CD4-positive, alpha-beta T cell treated with Interleukin-17A for 1 hour (primary cell): ENCODE results near the gene RELL1.

Experiments
- DNase-seq: peaks from one replicate; pipeline ENCODE4 v3.0.0-alpha.2; 2020

The RELL1 gene, protein sequence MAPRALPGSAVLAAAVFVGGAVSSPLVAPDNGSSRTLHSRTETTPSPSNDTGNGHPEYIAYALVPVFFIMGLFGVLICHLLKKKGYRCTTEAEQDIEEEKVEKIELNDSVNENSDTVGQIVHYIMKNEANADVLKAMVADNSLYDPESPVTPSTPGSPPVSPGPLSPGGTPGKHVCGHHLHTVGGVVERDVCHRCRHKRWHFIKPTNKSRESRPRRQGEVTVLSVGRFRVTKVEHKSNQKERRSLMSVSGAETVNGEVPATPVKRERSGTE

DNA sequence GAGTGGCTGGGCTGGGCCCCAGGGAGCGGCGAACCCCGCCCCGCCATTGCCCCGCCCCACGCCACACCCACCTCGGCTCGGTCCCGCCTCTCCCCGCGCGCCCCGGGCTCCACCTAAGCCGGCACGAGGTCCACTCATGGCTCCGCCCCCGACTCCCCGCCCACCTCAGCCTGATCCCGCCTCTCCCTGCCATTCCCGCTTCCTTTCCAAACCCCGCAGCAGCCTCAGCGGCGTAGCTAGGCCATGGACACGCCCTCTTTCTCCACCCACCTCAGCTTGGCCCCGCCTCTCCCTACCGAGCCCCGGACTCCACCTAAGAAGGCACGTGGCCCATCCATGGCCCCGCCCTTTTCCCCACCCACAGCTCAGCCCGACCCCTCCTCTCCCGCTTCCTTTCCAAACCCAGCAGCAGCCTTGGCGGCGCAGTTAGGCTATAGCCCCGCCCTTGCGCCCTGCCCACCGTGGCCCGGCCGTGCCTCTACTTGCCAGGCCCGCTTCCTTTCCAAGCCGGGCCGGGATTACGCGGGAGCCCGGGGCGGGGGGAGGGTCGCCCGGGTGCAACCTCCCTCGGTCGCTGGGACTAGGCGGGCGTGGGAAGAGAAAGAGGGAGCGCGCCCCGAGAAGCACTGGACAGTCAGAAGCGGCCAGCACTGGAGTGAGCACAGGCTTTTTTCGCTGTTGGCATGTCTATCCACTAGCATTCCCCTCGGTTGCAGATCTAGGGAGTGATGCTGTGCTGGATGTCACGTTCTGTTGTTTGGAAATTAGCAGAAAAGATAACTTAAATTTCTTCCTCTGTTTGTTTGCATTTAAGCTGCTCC, at the start of gene RELL1:
Gene RELL1 (minus strand): TSS at position 4 of the 821 bp plus-strand sequence. CDS start 89 bp downstream, outside the sequence.
- DNase-seq: peak; percentile 99

DNA sequence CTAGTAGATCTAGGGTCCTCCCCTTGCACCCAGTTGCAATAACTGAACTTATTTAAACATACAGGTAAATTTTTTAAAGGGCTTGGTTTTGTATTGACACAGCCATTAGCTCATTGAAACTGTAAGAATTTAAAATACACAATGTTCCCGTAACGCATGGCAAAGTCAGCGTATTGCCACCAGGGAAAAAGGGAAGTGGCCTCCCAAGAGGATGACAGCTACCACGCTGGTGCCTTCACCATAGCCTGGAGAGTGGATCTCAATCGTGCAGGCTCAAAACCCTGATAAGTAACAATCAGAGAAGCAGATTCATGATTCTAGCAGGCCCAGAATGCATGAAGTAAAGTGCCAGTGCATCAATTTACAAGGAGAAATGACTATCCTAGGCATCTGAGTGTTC, 49.4 kb upstream of the RELL1 start:
- no peak for DNase-seq

DNA sequence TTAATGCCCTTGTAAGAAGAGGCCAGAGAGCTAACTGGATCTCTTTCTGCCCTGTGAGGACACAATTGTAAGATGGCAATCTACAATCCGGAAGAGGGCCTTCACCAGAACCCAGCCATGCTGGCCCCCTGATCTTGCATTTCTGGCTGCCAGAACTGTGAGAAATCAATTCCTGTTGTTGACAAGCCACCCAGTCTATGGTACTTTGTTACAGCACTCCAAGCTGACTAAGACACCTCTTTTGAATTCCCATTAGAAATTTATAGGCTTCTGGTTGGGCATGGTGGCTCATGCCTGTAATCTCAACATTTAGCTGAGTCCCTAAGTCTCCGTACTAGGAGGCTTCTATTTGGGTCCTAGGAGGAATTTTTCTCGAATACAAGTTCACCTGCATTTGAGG, 48.8 kb upstream of the RELL1 start:
- DNase-seq: no peak

DNA sequence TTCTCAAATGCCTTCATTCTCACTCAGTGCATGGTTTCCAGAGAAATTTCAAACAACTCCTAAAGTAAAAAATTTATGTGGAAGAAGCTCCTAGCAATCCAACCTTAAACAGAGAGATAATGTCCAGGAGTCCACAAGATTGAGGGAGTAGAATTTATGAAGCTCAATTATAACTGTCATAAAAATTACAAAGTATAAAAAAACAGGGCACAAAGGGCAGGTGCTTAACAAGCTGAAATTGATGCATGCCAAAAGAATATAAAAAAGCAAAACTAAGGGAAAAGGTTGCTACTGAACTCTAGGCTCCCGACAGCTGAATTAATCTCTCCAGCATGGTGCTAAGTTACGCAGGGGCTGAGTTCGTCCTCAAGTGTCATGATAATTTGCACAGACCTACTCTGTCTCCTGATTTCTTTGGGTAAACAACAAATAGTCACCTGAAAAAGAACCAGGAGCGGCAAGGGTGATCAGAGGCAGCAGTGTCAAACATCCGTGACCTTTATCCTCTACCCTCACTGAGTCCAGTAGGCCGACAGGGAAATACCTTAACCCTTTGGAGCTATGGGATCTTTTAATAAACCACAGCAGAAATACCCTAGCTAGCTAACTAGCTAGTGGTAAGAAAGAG, 47.2 kb upstream of the RELL1 start:
- no peak for DNase-seq

DNA sequence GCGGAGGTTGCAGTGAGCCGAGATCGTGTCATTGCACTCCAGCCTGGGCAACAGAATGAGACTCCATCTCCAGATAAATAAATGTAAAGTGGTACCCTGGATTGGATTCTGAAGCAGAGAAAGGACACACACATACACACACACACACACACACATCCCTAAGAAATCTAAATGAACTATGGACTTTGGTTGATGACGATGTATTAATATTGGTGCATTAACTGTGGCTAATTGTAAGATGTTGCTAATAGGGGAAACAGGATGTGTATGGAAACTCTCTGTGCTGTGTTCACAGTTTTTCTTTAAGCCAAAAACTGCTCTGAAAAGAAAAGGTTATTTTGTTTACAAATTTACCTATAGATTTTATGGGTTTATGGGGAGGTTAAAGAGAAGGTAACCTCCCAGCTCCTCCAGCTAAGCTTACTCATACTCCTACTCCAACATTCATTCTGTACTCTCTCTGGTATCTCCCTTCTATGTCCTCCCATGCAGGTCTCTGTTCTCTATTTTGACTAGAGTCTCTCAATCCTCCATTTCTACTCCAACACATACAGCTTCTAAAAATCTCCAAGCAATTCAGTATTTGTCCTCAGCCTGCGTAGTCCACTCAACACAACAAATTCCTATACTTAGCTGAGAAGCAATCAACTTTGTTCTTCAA, 46.5 kb upstream of the RELL1 start:
- no peak for DNase-seq

DNA sequence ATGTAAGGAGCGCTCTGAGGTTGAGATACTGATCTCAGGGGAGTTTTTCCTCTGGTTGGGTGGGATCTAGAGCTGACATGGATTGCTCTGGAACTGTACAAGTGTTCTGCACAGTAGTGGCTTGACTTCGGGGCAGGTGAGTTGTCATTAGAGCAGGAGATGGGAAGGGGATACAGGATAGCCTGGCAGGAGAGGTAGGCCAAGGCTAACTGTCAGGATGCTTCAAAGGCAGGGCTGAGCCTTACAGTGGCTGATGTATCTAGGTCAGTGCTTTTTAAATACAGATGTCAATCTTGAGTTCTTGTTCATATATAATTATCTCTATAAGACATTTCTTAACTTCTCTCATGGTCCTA, 43.5 kb upstream of the RELL1 start:
- DNase-seq: no peak

DNA sequence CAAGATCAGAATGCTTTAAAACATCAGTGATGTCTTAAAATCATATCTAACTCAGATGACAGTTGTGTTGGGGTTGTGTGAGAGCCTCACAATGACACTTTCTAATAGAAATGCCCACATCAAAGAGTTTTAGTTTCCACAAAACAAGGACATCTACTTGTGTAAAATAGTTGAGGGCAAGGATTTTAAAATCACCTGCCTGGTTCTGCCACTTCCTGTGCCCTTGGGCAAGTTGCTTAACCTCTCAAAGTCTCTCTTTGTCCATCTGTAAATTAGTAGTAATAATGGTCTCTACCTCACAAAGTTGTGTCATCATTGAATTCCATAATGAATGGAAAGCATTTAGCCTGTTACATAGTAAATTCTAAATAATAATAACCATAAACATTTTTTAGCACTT, 41.9 kb upstream of the RELL1 start:
- DNase-seq: no peak

DNA sequence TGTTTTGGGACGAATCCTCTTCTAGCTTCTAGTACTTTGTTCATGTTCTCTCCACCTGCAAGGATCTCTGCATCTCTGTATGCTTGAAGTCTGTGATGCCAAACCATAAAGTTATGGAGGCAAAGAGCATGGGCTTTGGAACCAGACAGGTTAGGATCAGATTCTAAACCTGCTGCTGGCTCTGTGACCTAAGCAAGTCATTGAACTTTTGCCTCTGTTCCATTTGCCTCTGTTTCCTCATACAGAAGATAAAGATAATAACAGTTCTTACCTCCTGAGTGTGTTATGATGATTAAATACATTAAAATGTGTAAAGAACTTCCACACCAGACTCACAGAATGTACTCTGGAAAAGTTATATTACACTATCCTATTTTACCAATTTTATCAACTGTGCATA, 41.5 kb upstream of the RELL1 start:
- DNase-seq: no peak

DNA sequence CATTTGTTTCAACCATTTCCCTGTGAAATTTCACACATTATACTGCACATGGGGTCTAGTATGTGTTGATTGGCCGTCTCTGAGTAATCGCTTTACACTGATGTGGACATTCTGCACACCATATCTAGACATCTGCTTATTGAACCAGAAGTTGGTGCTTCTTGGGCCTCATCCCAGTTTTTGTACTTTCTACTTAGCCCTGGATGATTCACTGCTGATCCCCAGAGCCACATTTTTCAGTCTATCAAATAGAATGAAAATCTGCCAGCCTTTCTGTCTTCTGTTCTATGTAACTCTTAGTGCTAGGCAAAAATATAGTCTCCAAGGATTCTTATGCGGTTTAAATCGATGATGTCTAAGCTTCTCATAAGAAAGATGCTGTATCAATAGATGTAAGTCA, 40.5 kb upstream of the RELL1 start:
- no peak for DNase-seq

DNA sequence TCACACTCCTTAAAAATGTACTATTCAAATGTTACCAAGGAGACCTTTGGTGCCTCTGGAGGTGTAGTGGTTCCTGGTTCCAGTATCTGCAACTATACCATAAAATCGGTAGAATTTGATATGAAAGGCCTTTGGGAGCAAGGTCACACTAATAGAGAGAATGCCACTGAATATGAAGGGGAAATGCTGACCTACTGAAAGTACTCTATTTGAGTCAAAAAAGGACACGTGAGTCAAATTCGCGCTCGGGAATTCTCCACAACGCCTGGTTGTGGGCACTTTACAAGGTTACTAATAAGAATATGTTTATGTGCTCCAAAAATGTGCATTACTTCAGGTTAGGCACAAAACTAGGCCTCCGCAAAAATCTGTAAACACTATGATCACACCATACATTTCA, 39.5 kb upstream of the RELL1 start:
- DNase-seq: no peak

DNA sequence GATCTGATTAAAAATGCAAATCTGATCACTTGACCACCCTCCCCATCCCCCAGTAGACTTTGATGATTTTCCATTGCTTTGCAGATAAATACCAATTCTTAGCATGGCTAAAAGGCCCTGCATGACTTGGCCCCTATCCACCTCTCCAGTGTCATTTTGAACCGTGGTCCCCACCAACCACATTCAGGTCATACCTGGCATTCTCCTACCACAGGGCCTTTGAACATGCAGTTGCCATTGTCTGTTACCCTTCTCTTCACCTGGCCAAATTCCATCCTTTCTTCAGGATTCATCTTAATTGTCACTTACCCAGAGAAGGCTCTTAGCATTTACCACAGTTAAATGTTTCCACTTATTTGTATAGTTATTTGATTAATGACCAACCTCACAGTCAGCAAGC, 36.9 kb upstream of the RELL1 start:
- no peak for DNase-seq

DNA sequence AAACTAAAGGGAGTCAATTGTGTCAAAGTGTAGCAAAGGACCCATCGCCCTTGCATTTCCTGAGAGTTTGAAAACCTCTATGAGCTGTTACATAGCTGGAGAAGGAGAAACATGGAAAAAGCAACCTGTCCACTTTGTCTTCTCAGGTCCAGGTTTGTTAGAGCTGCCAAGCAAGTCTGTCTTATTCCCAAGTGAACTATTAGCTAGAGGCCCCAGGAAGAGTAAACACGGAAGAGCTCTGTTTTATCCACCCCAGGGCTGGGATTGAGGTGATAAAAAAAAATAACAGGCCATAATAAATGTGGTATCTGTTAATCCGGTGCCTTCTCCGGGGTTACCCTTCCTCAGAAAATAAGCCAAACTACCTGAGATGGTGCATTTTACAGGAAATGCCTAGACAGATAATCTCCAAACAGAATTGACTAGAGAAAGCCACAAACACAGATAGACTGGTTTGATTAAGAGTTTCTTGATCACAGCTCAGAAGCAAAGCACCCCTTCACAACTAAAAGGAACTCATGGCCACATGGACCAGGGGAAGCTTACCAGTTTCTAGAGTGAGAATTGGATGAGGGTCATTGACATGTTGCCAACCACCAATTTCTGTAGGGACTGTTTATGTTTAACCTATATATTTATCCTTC, 35.9 kb upstream of the RELL1 start:
- peak; percentile 12 for DNase-seq

DNA sequence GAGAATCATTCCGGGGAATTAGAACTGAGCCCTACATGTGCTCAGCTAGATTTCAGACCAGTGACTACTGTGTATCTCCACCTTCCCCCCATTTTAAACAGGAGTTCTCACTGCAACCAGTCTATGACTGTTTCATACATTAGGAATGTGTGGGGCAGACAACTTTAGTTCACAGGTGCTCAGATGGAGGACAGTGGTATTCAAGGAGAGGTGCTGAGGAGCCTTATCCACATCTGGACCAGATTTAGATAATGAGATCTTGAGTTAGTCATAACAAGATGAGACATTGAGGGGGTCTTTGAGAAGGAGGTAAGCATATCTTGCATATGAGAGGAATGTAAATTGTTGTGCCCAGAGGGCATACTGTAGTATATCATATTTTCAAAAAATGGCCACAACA, 32.8 kb upstream of the RELL1 start:
- no peak for DNase-seq

DNA sequence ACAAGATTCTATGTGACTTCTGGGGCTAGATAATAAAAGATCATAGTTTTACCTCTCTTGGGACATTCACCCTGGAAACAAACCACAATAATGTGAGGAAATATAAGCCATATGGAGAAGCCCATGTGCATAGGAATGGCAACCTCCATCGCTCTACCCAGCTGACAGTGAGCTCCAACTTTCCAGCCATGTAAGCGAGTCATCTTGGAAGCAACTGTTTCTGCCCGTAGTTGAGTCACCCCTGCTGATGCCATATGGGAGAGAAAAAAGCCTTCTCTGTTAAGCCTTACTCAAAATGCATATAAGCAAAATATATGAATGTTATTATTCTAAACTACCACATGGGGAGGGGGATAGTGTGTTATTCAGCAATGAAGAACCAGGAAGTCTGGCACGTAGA, 31.4 kb upstream of the RELL1 start:
- DNase-seq: no peak

DNA sequence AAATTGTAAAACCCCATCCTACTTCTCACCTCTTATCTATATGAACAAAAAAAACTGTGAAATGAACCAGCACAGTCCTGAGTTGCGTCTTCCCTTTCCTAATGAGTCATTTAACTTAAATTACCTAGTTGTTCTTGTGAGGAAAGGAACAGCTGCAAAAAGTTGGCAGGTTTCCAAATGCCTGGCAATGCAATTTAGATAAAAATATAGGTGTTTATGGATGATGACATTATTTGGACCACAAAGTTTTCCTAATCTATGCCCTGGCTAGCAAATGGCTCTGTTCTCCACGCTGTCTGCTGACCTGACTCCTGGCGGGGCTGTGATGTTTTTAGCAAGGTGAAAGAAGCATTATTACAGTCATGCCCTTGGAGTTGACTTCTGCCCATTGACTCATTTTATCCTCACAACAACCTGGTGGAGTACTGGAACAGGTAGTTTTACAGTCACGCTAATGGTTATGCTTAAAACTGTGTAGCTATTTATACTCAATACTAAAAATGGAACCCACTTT, 29.8 kb upstream of the RELL1 start:
- no peak for DNase-seq

DNA sequence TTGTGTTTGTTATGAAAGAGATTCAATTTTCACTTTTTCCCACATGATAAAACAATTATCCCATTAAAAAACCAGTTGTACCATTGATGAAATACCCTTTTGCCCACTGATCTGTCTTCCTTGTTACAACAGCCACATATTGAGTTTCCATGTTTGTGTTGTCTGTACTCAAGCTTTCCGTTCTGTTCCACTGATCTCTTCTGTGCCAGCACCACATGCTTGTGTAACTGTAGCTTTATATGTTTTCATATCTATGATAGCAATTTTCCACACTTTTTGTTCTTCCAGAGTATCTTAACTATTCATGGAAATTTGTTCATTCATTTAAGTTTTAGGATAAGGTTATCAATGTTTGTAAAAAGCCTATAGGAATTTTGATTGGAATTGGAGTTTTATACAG, 24.3 kb upstream of the RELL1 start:
- no peak for DNase-seq

DNA sequence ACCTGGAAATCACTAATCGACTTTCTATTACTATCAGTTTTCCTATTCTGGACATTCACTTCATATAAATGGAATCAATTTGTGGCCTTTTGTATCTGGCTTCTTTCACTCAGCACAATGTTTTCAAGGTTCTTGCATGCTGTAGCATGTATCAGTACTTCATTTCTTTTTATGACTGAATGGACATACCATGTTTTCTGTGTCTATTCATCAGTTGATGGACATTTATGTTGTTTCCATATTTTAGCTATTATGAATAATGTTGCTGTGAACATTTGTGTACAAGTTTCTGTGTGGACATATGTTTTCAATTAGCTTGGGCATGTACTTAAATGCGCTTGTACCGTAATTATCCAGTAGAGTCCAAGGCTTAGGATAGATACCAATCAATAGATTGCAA, 19.9 kb upstream of the RELL1 start:
- DNase-seq: no peak

DNA sequence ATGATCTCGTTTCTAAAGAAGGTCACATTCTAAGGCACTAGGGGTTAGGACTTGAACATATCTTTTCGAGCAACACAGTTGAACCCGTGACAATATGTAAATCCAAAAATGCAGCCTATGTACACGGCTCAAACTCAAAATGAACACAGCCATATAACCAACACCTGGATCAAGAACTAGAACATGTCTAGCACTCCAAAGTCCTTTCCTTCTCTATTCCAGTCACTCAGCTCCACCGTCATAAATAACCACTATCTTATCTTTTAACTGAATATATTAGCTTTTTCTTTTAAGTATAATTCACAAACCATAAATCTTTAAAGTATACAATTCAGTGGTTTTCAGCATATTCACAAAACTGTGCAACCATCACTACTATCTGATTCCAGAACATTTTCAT, 19.4 kb upstream of the RELL1 start:
- DNase-seq: no peak

DNA sequence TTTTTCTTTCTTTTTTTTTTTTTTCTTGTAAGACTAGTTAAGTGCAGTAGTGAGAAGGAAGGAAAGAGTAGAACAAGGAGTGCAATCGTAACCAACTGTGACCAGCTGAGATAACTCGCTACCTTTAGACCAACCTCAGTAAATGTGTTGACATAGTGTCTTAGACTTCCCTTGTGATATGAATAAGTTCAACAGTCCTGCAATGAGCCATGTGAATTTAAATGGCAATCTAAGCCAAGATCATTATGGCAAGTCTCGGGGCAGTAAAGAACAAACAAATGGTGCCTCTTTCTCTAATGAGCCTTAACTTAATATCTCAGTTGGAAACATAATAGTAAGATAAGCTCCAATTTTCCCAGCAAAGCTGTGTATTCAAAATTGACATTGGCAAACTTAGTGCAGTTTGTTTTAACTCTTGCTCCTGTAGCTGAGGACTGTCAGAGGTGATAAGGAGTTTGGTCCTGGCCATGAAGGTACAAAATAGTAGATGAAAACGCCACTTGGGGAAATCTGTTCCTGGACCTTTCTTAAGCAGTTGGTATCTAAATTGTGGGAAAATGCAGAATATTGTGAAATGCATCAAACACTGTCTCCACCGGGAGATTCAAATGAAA, 13.8 kb upstream of the RELL1 start:
- DNase-seq: no peak

DNA sequence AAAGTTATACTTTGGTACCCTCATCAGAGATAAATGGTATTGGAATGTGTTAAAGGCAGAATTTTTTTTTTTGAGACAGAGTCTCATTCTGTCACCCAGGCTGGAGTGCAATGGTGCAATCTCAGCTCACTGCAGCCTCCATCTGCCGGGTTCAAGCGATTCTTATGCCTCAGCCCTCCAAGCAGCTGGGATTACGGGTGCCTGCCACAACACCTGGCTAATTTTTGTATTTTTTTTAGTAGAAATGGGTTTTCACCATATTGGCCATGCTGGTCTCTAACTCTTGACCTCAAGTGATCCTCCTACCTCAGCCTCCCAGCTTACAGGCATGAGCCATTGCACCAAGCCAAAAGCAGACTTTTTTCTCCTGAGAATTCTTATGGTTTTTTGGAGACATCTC, 11.4 kb upstream of the RELL1 start:
- DNase-seq: no peak

DNA sequence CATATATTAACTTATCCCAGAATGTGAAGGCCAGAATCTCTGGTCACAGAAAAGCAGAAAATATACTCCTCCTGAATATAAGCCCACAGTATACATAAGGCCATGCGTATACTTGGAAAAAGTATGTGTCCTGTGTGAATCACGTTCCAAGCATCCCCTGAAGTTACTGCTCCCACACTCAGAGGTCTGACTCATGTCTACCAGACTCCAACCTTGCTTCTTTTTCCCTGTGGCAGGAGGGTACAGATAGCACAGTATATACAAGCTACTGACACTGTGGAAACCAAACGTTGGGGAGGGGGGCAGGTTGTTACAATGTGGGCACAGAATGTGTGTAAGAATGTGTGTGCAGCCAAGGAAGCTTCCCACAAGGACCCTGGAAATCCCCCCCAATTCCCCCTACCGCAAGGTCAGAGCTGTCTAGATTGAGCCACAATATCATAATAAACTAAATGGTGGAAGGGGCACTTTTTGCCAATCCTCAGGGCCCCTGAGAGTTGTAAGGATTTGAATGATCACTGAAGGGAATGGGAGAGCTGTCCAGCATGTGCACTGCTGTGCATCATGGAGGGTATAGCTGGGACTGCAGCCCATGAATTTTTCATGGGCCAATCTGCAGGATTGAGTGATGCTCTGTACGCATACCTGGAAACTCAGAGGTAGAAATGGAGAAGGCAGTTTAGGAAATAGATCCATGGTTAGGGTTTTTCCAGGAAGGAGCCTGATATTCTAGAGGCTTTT, 7.4 kb upstream of the RELL1 start:
- no peak for DNase-seq

DNA sequence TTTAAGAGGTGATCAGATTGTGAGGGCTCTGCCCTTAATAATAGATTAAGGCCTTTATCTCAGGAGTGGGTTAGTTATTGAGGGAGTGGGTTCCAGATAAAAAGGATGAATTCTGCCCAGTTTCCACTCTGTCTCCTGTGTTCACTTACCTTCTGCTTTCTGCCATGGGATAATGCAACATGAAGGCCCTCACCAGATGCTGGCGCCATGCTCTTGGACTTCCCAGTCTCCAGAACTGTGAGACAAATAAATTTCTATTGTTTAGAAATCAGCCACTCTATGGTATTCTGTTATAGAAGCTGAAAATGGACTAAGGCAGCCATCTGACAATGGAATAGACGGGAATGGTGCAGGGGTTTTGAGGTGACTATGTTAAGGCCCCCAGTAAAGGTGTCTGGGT, 6.9 kb upstream of the RELL1 start:
- no peak for DNase-seq
